Measurements from ENCODE around the gene RIOK1.

- TF ChIP-seq GATA2 (IDR thresholded peaks at IDR 0.05; ENCODE audit: low read depth, low read length) (no peak), GATA3 (IDR thresholded peaks at IDR 0.05; ENCODE audit: low read depth, low read length) (no peak)
These were observed 49.6 kb downstream of the RIOK1 start for GRCh38 chr6:7439228-7439627.
